HG03520 (cell line): ENCODE measurements around the gene STK4.
"Not testable (repeated sequence)": the region's sequence is repeated elsewhere in the genome, so short reads cannot be mapped to it uniquely, and the experiment has no call there.

Source experiments
- ATAC-seq: cut with Tn5 transposase; IDR thresholded peaks from one replicate; pipeline ENCODE4 v1.9.1; 2021; ENCODE audit warnings: mild to moderate bottlenecking, moderate library complexity; ENCODE audit not compliant: unreplicated experiment

The STK4 gene

GRCh38 chr20:45021631-45022030, 55.3 kb downstream of the STK4 start:
- no peak for ATAC-seq

GRCh38 chr20:45023140-45023539, 56.8 kb downstream of the STK4 start:
- ATAC-seq = not testable (repeated sequence)

- no peak for ATAC-seq
These were observed 62.3 kb downstream of the STK4 start for GRCh38 chr20:45028424-45029136.

DNA sequence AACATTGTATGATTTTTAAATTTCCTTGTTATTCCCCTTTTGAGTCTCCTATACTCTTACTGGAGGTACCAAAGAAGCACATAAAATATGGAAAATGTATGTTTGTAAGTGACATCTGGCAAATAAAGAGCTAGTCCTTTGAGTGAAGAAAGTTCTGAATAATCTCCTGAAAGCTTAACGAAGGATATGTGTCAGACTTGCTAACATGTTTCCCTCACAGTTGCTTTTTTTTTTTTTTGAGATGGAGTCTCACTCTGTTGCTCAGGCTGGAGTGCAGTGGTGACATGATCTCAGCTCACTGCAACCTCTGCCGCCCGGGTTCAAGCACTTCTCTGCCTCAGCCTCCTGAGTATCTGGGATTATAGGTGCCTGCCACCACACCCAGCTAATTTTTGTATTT, 63.6 kb downstream of the STK4 start:
- no peak for ATAC-seq

DNA sequence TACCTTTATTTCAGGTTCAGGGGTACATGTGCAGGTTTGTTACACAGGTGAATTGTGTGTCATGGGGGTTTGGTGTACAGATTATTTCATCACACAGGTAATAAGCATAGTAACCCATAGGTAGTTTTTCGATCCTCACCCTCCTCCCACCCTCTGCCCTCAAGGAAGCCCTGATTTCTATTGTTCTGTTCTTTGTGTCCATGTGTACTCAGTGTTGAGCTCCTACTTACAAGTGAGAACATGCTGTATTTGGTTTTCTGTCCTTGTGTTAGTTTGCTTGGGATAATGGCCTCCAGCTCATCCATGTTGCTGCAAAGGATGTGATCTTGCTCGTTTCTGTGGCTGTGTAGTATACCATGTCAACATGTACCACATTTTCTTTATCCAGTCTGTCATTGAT, 66.0 kb downstream of the STK4 start:
- ATAC-seq = no peak

- ATAC-seq = no peak
These were observed 66.5 kb downstream of the STK4 start for GRCh38 chr20:45032781-45033180.

DNA sequence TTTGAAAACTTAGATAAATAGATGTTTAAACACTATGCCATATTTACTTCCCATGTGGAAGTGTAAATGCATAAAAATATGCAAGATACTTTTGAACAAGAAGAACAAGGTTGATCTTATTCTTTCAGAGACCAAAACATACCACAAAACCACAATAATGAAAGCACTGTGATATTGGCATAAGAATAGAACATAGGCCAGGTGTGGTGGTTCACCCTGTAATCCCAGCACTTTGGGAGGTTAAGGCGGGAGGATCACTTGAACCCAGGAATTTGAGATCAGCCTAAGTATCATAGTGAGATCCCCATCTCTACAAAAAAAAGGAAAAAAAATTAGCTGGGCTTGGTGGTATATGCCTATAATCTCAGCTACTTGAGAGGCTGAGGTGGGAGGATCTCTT, 68.1 kb downstream of the STK4 start:
- ATAC-seq = no peak

DNA sequence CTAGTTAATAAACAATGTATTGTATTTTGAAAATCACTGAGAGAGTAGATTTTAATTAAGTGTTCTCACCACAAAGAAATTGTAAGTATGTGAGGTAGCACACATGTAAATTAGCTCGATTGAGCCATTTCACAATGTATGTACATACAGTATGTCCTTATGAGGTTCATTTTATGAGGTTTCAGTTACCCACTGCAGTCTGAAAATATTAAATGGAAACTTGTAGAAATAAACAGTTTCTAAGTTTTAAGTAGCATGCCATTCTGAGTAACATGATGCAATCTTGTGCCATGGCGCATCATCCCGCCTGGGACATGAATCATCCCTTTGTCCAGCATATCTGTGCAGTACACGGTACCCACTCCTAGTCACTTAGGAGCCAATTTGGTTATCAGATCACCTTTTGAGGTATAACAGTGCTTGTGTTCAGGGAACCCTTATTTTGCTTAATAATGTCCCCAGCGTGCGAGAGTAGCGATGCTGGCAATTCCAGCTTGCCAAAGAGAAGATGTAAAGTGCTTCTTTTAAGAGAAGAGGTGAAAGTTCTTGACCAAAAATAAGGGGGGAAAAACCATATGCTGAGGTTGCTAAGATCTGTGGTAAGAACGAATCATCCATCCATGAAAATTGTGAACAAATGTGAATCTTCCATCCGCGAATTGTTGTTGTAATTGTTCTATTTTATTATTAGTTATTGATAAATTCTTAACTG, 69.9 kb downstream of the STK4 start:
- ATAC-seq = no peak

DNA sequence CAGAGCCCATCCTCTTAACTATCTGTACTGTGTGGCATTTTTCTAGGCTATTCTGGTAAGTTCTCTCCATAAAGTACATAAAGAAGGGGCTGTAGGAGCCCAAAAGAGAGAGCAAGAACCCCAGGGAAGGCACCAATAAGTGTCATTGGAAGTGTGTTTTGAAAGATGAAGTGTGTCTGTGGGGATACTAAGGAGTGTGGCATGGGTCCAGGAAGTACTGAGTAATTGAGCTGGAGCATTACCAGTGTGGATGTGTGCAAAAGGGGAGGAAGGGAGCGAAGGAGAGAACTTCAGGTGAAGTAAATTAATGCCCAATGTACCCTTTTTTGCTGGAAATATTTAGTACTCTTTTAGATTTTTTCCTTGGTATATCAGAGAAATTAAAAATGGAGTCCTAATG, 70.7 kb downstream of the STK4 start:
- no peak for ATAC-seq

DNA sequence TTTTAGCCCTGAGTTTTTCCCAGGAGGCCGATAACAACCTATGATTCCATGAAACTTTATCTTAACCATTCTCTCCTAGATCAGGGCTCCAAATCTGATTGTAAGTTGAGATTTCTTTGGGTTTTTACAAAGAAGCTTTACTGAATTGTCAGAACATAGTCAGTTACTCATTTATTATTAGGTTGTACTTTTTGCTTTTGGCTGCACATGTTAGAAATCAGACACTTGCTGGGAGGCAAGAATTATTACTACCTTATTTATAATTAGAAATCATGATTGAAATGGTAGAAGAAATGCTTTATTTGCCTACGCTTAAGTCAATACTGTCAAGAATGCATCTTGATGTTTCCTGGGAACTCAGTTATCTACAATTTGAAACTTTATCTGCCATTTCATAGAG, 71.3 kb downstream of the STK4 start:
- no peak for ATAC-seq

DNA sequence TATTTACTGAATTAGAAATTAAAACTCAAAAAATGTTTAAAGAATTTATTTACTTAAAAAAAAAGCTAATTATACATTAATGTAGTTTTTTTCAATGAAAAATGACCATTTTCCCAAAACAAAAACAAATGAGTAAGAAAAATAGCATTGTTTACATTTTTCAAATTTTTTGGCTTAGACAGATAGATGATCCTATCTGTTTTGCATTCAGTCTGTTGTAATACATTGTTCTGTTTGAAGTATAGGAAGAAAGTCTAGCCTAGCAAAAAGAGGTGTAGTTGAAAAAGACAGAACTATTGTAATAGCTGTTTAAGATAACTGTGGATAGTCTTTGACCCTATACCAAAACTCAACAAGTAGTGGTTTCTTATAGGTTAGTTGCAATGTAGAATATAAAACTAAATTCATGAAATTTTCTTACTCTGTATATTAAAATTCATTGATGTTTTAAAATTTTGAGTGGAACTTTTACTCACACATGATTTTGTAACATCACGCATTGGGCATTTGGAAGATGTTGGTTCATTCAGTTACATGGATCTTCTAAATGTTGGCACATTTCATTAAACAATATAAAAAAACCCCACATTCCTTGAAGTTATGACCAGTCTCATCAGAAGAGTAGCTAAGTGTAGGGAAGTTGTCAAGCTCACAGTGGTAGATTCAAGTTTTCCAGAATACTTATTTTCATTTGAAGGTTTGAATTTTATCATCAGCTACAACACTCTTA, 72.6 kb downstream of the STK4 start:
- no peak for ATAC-seq

DNA sequence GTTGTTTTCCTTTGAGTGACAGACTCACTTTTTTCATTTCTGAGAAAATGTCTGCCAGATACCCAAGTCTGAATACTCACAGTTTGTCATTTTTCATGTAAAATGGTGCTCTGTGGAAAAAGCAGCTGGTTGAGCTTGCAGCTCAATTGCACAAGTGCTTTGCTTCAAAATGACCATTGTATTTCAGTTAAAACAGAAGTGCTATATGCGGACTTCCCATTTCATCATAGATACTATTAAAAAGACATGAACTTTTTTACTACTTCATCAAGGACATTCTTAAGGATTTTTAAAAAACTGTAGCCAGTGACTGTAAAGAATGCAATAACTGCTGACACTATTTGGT, 73.1 kb downstream of the STK4 start:
- ATAC-seq = no peak

GRCh38 chr20:45041464-45042337, 75.4 kb downstream of the STK4 start:
- ATAC-seq = no peak

DNA sequence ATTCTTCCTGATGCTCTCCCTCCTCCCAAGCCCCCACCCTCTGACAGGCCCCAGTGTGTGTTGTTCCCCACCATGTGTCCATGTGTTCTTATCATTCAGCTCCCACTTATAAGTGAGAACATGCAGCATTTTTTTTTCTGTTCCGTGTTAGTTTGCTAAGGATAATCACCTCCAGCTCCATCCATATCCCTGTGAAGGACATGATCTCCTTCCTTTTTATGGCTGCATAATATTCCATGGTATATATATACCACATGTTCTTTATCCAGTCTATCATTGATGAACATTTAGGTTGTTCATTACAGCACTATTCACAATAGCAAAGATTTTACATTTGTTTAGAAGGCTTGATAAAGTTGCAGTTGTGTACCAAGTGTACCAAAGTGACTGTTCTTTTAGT, 76.7 kb downstream of the STK4 start:
- ATAC-seq = no peak

- no peak for ATAC-seq
These were observed 77.8 kb downstream of the STK4 start for GRCh38 chr20:45044084-45044573.

DNA sequence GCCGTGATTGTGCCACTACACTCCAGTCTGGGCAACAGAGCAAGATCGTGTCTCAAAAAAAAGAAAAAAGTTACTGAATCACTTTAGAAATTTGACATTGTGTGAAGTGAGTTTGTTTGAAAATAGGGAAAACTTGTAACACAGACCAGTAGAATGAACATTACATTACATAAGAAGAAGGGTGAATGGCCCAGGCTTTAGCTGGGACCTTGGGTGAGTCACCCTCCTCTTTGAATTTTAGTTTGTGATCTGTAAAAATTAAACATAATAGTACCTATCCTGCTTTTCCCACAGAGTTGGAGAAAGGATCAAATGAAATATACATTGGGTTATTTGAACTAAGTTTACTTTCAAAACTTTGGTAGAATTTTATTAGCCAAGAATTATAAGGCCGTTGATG, 78.3 kb downstream of the STK4 start:
- ATAC-seq = no peak

- ATAC-seq = no peak
These were observed 81.3 kb downstream of the STK4 start for GRCh38 chr20:45047581-45048119.

DNA sequence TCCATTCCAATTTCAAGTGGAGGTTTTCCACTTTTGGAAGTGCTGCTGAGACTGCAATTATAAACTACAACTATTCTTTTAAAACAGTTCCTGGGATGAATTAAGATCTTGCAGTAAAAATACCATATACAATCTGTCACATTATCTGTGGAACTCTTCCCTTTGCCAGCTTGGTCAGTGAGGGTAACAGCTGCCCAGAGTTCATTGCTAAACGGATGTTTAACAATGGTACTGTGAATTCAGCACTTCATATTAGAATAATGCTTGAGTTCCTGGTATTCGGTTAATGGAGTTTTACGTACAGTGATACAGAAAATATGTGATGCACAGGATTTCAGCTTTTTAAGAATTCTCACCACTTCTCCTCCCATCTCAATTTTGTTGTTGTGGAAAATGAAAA, 83.1 kb downstream of the STK4 start:
- ATAC-seq = no peak

DNA sequence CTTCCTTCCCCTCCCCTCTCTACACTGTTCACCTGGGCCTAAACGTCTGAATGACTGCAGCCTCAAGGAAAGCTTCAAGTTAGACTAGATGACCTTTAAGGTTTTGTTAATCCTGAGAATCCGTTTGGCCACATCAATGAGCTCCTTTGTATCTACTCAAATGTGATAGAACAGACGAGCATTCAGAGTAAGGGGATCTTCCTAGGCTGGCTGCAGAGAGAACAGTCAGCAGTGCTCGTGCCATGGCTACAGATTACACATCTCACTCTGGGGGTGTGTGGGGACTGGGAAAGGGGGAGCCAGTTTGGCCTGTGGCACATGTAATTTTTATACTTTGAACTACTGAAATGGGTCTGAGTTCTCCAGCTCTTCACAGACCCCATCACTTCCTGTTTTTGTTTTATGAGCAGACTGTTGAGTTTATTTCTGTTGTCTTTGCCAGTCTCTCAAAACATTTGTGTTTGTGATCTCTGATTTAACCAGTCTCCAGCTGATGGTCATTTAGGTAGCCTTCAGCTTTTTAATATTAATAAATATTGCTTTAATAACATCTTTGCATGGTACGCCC, 83.7 kb downstream of the STK4 start:
- ATAC-seq = no peak
